Activated naive CD4-positive, alpha-beta T cell (primary cell): ENCODE results near the gene LEPROT.
"Not testable (repeated sequence)": the region's sequence is repeated elsewhere in the genome, so short reads cannot be mapped to it uniquely, and the experiment has no call there.

Experiments
- DNase-seq, 4 experiments: peaks; one replicate each; lab custom pipeline; 2025; lab: John Stamatoyannopoulos, UW

Gene LEPROT

GRCh38 chr1:65437616-65438015, 17.1 kb downstream of the LEPROT start:
- no peak for DNase-seq

GRCh38 chr1:65440322-65440900, 19.9 kb downstream of the LEPROT start:
- no peak for DNase-seq

- DNase-seq = no peak
Observed at GRCh38 chr1:65440915-65441314, 20.4 kb downstream of the LEPROT start.

GRCh38 chr1:65441464-65441863, 21.0 kb downstream of the LEPROT start:
- no peak for DNase-seq

GRCh38 chr1:65442442-65442841, 22.0 kb downstream of the LEPROT start:
- no peak for DNase-seq

- DNase-seq = no peak
Observed at GRCh38 chr1:65443647-65444046, 23.2 kb downstream of the LEPROT start.

- DNase-seq = no peak
Observed at GRCh38 chr1:65444128-65444640, 23.7 kb downstream of the LEPROT start.

GRCh38 chr1:65445837-65446236, 25.4 kb downstream of the LEPROT start:
- DNase-seq = no peak

GRCh38 chr1:65449214-65449823, 28.9 kb downstream of the LEPROT start:
- DNase-seq = no peak

- not testable (repeated sequence) for DNase-seq
Observed at GRCh38 chr1:65455678-65456077, 35.2 kb downstream of the LEPROT start.

- DNase-seq = no peak
Observed at GRCh38 chr1:65456481-65456880, 36.0 kb downstream of the LEPROT start.

GRCh38 chr1:65457868-65458267, 37.4 kb downstream of the LEPROT start:
- no peak for DNase-seq

- DNase-seq = no peak
Observed at GRCh38 chr1:65458730-65459396, 38.4 kb downstream of the LEPROT start.

- no peak for DNase-seq
Observed at GRCh38 chr1:65459397-65459768, 38.9 kb downstream of the LEPROT start.

- not testable (repeated sequence) for DNase-seq
Observed at GRCh38 chr1:65465837-65466236, 45.4 kb downstream of the LEPROT start.

- no peak for DNase-seq
Observed at GRCh38 chr1:65467536-65467935, 47.1 kb downstream of the LEPROT start.

- DNase-seq = no peak
Observed at GRCh38 chr1:65469126-65469888, 48.8 kb downstream of the LEPROT start.

GRCh38 chr1:65469889-65470340, 49.4 kb downstream of the LEPROT start:
- DNase-seq = no peak

- DNase-seq = no peak
Observed at GRCh38 chr1:65470766-65471165, 50.3 kb downstream of the LEPROT start.

GRCh38 chr1:65471213-65471833, 50.9 kb downstream of the LEPROT start:
- DNase-seq = no peak

GRCh38 chr1:65471861-65472332, 51.4 kb downstream of the LEPROT start:
- DNase-seq = no peak

GRCh38 chr1:65476327-65476726, 55.9 kb downstream of the LEPROT start:
- no peak for DNase-seq
